NCI-H82 (cell line): ENCODE data around the gene SMG7.

ENCODE experiments used
- DNase-seq: peaks from one replicate; lab custom pipeline; 2025; lab: John Stamatoyannopoulos, UW

Gene SMG7

GRCh38 chr1:183467687-183468086, 4.6 kb upstream of the SMG7 start:
- no peak for DNase-seq

DNA sequence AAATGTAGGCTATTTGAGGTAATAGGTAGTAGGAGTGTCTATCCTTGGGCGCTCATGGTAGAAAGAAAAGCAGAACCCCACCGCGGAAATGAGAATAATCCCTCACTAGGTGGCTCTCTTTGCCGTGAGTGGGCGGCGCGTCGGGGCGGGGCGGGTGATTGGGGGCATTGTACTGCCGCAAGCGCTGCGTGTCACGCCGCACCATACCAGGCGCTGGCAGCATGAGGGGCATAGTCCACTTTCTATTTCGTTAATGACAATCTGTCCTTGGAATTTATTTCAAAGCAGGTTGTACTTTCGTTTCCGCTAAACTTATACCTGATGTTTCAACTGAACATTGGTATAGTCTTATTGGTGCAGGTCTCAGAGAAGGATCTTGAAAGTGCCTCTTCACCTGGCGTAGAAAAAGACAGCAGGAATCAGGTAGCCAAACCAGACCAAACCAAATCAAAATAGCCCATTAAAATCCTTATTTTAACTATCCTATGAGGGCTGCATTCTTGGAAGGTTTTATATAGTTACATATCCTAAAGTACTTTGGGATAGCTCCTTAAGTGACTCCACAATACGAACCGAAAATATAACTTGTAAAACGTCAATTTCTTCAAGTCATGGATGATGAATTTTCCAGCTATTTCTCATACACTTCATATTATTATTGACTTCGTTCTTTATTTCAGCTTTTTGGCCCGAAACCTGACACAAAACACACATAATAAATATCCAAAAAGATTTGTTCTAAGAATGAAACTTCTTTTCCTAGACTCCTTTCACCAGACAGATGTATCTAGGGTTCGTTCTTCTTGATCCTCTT, 1.9 kb upstream of the SMG7 start:
- peak; percentile 95 for DNase-seq

DNA sequence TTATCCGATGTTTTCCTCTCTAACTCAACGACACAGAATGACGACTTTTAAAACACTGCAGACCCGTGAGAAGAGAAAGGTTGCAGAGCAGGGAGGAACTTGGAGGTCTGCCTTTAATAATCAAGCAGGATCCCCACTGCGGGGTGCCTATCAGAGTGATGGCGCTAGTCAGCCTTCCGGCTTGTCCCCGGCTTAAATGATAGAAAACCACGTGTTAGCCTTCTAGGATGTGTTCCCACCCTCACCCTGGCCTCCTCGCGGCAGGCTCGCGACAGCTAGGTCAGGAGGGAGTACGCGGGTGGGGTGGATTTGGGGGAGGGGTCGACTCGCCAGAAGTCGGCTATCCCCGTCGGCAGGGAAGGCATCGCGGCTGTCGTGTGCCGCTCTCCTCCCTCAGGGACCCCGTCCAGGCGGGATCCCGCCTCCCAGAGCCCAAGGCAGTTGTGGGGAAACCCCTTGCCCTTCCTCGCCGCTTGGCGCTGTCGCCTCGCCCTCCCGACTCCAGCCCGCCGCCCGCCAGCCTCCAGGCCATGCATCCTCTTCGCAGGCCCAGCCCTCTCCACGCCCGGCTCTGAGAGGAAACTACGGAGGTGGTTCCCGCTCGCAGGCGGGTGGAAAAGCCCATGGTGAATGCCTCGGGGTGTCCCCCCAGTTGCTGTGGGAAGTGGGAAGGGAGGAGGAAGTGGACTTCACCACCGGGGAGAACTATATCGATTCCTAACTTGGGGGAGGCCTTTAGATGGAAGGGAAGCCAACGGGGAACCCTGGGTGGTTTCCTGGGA, 1.1 kb upstream of the SMG7 start:
- DNase-seq, result peak; percentile 96

DNA sequence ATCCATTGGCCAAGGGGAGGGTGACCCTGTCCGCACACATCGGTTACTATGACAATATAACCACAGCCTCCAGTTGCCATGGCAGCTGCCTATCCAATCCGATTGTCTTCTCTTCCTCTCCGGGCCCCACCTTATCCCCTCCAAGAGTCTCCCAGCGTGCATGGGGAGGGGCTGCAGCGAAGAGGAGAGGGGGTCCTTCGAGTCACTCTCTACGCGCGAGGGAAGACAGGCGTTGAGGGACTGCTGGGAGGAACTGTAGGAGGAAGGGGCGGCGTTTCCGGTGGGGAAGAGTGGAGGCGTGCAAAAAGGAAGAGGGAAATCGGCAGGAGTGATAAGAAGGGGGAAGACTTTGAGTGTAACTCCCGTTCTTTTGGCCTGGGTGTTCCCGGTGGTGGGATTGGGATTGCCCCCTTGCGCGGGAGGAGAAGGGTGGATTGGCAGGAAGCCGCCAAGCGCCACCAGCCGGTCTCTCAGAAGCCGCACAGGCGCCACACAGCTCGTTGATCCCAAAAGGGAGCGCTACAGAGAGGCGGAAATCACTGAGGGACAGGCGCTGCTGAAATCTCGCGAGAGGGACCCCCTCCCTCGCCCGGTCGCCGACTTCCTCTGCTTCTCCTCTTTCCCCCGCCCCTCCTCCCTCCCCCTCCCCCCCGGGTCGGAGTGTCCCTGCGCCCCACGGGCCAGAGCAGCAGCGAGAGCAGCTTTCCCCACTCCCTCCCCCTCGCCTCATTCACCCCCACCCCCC, 384 bp upstream of the SMG7 start:
- DNase-seq, result peak; percentile 100

DNA sequence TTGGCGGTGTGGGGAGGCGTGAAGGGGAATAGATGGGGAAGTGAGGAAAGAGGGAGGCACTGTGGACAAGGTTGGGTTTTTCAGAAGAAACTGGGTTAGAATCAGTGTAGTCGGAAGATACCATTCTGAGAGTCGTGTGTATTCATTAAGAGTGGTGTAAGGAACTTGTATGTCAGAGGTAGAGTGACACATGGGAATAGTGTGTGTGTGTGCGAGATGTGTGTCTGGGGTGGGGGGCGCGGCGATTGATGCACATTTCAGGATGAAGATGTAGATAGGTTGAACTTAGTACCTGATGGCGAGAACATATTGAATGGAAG, 878 bp downstream of the SMG7 start:
- DNase-seq, result no peak

- DNase-seq, result no peak
Measured at GRCh38 chr1:183476081-183476480, 3.8 kb downstream of the SMG7 start.

DNA sequence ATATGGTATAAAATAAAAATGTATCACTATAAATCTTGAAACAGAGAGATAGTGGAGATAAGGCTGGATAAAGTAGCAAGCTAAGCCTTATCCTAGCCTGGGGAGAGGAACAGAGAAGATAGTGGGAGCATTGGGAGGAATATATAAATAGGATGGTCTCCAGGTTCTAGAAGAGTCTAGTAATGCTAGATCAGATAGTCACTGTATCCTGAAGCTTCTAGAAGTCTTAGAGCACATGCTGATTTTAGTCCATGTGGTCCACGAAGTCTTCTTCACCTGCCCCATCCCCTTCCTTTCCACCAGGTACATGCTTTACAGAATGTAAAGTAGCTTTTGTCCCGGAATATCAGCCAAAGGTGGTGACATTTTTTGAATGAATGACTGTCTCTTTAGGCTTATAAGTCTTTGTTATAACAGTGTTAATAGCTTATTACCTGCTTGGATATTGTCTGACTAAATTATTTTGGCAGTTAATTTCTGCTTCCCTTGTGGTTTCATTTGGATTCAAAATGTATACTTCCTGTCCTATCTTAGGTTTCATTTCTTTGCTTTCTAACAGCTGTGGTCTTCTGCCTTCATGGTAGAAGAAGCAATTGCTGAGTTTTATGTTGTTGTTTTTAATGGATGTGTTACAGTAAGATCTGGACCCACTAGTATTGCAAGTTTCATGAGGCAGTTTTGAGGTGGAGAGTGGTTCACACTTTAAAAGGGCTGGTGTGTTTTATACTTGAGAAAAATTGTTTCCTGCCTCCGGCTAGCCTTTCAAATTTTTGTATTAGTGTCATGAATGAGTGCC, 5.9 kb downstream of the SMG7 start:
- DNase-seq, result no peak

GRCh38 chr1:183480971-183481441, 8.7 kb downstream of the SMG7 start:
- peak; percentile 85 for DNase-seq

- peak; percentile 68 for DNase-seq
Measured at GRCh38 chr1:183483224-183483623, 10.9 kb downstream of the SMG7 start.

DNA sequence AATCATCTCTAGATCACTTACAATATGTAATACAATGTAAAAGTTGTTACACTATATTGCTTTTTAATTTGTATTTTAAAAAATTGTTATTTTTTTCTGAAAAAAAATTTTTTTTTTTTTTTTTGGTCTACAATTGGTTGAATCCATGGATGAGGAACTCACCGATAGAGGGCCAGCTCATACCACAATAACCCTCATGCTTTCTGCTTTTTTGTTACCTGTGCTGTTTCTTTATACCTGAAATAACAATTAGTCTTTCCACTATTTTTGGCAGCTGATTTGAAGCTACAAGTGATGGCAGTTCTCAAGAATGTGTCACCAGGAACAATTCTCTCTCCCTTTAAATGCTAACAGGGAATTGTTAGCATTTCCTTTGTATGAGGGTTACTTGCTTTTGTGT, 12.0 kb downstream of the SMG7 start:
- DNase-seq, result no peak

- DNase-seq, result no peak
Measured at GRCh38 chr1:183484851-183485250, 12.6 kb downstream of the SMG7 start.

DNA sequence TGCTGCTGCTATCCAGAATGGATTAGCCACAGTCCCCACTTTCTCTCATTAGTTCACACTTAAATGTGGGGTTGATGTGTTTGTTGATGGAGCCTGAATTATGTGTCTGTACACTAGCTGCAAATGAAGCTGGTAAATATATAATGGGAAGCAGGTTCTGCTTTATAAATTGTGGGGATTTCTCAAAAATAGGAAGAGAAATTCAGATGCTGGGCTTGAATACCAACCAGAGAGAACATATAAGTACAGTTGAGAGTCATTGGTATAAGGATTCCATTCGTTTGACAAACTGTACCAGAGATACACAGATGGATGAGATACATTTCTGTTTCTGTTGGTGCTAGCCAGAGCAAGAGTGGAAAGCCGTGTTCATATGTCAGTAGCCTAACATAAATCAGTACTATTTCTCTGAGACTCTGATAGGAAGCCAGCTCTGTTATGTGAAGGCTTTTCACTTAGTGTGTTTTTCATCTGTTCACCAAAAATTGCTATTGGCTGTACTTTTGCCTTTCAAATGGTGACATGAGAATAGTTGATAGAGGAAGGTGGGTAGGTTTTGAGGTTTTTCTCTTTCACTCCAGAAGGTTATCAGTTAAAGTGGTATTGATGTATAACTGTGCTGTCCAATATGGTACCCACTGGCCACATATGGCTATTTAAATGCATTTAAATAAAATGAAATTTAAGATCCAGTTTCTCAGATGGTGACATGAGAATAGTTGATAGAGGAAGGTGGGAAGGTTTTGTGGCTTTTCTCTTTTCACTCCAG, 15.6 kb downstream of the SMG7 start:
- DNase-seq, result no peak

DNA sequence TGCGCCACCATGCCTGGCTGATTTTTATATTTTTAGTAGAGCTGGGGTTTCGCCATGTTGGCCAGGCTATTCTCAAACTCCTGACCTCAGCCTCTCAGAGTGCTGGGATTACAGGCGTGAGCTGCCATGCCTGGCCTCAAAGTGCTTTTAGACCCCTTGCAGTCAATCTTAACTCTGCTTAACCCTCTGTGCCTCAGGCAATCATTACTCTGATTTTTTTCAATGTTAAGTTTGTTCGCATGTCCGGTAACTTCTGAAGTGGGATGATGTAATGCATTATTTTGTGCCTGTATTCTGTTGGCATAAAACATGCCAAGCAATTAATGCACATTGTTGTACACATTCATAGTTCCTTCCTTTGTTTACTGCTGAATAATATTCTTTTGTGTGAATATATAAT, 18.6 kb downstream of the SMG7 start:
- no peak for DNase-seq

GRCh38 chr1:183493540-183494245, 21.4 kb downstream of the SMG7 start:
- DNase-seq, result no peak

DNA sequence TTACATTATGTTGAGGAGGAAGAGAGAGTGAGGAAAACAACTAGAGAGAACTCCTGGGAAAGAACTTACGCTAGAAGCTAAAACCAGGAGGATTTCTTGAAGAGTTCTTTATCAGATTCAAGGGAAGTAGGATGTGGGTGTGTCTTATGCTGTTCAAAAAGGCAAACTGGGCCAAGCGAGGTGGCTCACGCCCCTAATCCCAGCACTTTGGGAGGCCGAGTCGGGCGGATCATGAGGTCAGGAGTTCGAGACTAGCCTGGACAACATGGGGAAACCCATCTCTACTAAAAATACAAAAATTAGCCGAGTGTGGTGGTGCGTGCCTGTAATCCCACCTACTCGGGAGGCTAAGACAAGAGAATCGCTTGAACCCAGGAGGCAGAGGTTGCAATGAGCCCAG, 23.1 kb downstream of the SMG7 start:
- DNase-seq, result no peak

DNA sequence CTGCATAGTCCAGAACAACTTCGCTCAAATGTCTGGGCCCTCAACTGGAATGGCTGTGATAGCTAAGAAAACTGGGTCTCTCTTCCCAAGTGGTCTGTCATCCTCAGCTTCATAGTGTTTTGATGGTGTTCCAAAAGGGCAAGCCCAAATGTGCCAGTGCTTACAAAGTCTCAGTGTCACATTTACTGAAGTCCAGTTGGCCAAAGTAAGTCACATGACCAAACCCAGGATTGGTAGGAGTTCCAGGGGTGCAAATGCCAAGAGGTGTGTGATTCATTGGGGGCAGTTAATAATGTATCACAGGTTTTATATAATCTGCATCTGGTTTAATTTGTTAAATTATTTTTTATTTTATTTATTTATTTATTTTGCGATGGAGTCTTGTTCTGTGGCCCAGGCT, 24.9 kb downstream of the SMG7 start:
- DNase-seq, result no peak

DNA sequence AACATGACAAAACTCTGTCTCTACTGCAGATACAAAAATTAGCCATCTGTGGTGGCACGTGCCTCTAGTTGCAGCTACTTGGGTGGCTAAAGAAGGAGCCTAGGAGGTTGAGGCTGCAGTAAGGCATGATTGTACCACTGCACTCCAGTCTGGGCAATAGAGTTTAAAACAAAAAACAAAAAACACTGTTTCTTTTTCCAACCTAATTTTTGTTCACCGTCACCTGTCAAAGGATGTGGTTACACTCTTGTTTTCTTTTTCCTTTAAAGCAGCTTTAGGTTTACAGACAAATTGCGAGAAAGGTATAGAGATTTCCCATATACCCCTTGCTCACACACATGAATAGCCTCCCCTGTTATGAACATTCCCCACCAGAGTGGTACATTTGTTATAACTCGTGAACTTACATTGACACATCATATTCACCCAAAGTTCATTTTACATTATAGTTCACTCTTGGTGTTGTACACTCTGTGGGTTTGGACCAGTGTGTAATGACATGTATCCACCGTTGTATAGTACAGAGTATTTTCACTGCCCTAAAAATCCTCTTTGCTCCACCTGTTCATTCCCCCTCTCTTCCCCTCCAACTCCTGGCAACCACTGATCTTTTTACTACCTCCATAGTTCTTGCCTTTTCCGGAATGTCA, 26.2 kb downstream of the SMG7 start:
- DNase-seq, result no peak

DNA sequence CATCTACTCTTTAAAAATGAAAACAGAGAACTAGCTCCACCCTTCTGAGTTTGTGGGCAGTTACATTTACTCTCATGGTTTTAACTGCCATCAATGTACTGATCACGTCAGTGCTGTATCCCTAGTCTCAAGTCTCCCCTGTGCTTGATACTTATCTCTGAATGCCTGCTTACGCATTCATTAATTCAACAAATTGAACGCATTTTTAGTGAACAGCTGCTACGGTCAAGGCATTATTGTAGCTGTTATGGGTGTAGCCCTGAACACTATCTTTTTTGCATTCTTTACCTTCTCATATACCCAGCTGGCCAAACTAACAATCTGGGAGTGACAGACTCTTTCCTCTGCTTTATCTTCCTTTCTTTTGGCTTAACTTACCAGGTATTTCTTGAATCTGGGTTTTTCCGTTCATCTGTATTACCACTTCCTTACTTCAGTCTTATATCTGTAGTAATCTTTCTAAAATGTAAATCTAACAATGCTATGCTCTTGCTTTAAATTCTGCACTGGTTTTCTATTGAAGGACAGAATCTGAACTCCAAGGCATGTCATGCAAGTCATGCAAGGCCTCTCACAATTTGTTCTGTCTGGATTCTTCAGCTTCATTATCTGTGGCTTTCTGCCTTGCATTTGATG, 33.3 kb downstream of the SMG7 start:
- no peak for DNase-seq

DNA sequence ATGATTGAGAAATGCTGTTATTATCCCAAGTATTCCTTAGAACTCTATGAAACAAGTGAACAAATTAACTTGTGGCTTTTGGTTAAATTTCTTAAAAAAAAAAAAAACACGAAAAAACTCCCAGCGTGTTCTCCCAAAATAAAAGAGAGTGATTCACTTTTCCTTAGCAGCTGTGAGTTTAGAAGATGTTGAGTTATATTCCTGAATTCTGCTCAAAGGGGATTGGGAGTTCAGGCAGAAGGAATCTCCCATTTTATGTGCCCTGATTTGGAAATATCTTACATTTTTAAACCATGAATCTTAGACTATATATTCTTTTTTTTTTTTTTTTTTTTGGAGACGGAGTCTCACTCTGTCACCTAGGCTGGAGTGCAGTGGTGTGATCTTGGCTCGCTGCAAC, 34.3 kb downstream of the SMG7 start:
- DNase-seq, result no peak

- no peak for DNase-seq
Measured at GRCh38 chr1:183508694-183509093, 36.4 kb downstream of the SMG7 start.
